Measurements from ENCODE around the gene BCL7A. TPM values are rescaled to one million over a fixed set of nuclear protein-coding genes. Genes with fewer than 3 reads are reported as not detected.

The BCL7A gene
- total RNA-seq, 4 donors from 2014 or later: 15.9 to 30.9 (median 22.7) TPM

DNA sequence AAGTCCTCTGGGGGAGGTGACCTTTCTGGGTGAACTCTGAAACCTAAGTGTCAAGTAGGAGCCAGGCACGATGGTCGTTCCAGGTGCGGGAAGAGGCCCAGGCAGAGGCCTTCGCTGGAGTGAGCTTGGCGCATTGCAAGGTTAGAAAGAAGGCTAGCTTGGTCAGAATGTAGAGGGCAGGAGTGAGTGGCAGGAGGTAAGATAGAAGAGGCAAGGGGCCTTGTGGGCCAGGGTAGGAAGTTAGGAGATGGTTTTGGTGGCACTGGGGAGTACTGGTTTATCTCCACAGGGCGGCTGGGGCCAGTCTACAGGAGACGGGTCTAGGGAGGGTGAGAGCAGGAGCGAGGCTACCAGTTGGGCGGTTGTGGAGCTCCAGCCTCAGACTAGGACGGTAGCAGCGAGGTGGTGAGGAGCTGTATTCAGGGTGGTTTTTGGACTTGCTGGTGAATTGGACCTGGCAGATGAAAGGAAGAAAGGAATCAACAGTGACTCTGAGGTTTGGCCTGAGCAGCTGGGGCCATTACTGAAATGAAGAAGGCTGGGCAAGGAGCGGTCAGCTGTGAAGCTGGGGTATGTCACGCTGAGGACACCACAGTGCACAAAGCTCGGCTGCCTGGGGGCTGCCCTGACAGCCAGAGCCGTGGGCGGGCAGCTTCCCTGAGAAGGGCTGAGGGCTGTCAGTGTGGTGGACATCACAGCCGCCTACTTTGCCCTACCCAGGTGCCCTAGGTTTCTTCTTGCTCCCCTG, 65.9 kb downstream of the BCL7A start:
- TF ChIP-seq POLR2AphosphoS5 (IDR thresholded peaks at IDR 0.05) (no peak), EP300 (IDR thresholded peaks at IDR 0.05) (no peak), POLR2A (IDR thresholded peaks at IDR 0.05) (no peak)
- TF ChIP-seq, protein P1, sequence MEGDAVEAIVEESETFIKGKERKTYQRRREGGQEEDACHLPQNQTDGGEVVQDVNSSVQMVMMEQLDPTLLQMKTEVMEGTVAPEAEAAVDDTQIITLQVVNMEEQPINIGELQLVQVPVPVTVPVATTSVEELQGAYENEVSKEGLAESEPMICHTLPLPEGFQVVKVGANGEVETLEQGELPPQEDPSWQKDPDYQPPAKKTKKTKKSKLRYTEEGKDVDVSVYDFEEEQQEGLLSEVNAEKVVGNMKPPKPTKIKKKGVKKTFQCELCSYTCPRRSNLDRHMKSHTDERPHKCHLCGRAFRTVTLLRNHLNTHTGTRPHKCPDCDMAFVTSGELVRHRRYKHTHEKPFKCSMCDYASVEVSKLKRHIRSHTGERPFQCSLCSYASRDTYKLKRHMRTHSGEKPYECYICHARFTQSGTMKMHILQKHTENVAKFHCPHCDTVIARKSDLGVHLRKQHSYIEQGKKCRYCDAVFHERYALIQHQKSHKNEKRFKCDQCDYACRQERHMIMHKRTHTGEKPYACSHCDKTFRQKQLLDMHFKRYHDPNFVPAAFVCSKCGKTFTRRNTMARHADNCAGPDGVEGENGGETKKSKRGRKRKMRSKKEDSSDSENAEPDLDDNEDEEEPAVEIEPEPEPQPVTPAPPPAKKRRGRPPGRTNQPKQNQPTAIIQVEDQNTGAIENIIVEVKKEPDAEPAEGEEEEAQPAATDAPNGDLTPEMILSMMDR (IDR thresholded peaks at IDR 0.05): no peak
- no peak overlapping the region for H3K4me3 ChIP-seq
- WGBS: 83% methylated on average over 17 of the region's 17 CpGs
- no peak overlapping the region for H3K27ac ChIP-seq
- peak in 1 of 2 donors; percentile 44 for DNase-seq (ENCODE audit: low spot score in 2 of 2)
- H3K27me3 ChIP-seq: no peaks in the 10 kb centered on the region
- H3K4me1 ChIP-seq: peaks cover 70% of the 10 kb centered on the region
- H3K9me3 ChIP-seq: no peaks in the 10 kb centered on the region
- peaks cover 27% of the 10 kb centered on the region for H3K36me3 ChIP-seq

DNA sequence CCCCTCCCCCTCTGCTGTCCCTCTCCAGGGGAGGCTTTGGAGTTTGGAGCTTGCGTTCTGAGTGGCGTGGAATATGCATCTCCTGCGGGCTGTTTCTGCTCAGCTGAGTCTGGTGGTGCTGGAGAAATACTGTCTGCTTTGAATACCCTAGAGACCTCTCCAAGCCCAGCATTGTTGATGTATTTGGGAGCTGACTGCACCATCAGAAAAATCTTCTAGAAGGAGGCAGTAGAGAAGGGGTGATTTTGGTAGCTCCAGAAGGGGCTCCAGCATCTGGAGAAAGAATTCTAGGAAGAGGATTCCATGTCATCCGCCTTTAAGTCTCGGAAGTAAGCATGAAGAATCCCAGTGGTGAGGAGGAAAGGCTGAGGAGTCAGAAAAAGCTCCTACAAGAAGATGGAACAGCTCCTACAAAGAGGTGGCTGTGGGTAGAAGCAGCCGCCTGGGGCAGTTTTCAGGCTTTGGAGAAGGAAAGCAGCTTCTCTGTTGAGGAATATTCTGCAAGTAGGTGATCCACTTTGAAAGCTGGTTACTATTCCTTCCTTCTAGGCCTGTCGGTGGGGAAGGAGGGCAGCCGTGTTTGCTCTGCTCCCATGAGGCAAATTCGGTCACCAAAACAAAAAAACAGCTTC, 66.6 kb downstream of the BCL7A start:
- Histone ChIP-seq H3K4me1 (peaks cover 66% of the 10 kb centered on the region), H3K9me3 (no peaks in the 10 kb centered on the region), H3K27me3 (no peaks in the 10 kb centered on the region), H3K4me3 (no peak overlapping the region), H3K27ac (peak overlapping the region; percentile 35), H3K36me3 (peaks cover 27% of the 10 kb centered on the region)
- 67% methylated on average over 9 of the region's 9 CpGs for whole genome bisulfite sequencing
- TF ChIP-seq POLR2AphosphoS5 (IDR thresholded peaks at IDR 0.05) (no peak), POLR2A (IDR thresholded peaks at IDR 0.05) (no peak), EP300 (IDR thresholded peaks at IDR 0.05) (no peak)
- TF ChIP-seq, protein P1 (IDR thresholded peaks at IDR 0.05): no peak
- peak in 1 of 2 donors; percentile 40 for DNase-seq (ENCODE audit: low spot score in 2 of 2)

DNA sequence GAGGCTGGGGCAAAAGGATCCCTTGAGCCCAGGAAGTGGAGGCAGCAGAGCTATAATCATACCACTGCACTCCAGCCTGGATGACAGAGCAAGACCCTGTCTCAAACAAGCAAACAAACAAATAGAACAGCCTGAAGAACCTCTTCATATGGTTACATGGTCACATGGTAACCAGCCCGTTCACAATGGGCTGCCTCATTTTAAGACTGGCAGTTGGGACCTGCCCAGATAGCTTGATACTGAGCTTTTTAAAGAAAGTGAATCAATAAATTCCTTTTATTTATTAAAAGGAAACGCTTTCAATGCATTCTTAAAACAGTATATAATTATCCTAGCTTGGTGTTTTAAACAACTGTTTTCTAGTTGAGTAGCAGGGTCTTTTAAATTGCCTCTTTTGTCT, 67.4 kb downstream of the BCL7A start:
- H3K9me3 ChIP-seq: no peaks in the 10 kb centered on the region
- H3K4me3 ChIP-seq: no peak overlapping the region
- no peak for DNase-seq (ENCODE audit: low spot score in 2 of 2)
- peaks cover 63% of the 10 kb centered on the region for H3K4me1 ChIP-seq
- TF ChIP-seq POLR2AphosphoS5 (IDR thresholded peaks at IDR 0.05) (no peak), EP300 (IDR thresholded peaks at IDR 0.05) (no peak)
- peaks cover 22% of the 10 kb centered on the region for H3K36me3 ChIP-seq
- 44% methylated on average over 2 of the region's 2 CpGs for WGBS
- H3K27ac ChIP-seq: no peak overlapping the region
- H3K27me3 ChIP-seq: no peaks in the 10 kb centered on the region

DNA sequence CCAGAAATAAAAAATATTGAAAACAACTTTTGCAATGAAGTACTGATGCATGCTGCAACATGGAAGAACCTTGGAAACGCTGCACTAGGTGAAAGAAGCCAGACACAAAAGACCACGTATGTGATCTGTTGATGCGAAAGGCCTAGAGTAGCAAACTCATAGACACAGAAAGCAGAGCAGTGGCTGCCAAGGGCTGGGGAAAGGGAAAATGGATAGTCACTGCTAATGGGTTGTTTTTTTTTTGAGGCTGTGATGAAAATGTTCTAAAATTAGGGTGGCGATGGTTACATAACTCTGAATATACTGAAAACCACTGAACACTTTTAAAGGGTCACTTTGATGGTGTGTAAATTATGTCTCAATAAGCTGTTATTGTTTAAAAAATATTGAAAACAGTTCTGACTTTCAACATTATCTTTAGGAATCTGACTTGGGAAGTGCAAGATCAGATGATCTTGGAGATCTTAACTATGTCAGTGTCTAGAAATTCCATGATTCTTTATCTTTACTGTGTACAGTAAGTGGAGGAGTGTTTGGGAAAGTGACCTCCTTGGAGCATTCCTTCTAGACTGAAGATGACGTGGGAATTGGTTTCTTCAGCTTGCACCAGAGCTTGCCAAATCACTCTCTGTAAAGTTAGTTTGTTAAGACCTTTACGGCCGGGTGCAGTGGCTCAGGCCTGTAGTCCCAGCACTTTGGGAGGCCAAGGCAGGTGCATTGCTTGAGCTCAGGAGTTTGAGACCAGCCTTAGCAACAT, 69.3 kb downstream of the BCL7A start:
- H3K27ac ChIP-seq: peak overlapping the region; percentile 14
- 45% methylated on average over 7 of the region's 7 CpGs for WGBS
- TF ChIP-seq EP300 (IDR thresholded peaks at IDR 0.05) (no peak), POLR2A (IDR thresholded peaks at IDR 0.05) (no peak), POLR2AphosphoS5 (IDR thresholded peaks at IDR 0.05) (no peak)
- TF ChIP-seq, protein P1 (IDR thresholded peaks at IDR 0.05): no peak
- H3K4me1 ChIP-seq: peaks cover 77% of the 10 kb centered on the region
- DNase-seq (ENCODE audit: low spot score in 2 of 2): peak in 1 of 2 donors; percentile 67
- H3K9me3 ChIP-seq: no peaks in the 10 kb centered on the region
- no peaks in the 10 kb centered on the region for H3K27me3 ChIP-seq
- no peak overlapping the region for H3K4me3 ChIP-seq
- peaks cover 4% of the 10 kb centered on the region for H3K36me3 ChIP-seq

DNA sequence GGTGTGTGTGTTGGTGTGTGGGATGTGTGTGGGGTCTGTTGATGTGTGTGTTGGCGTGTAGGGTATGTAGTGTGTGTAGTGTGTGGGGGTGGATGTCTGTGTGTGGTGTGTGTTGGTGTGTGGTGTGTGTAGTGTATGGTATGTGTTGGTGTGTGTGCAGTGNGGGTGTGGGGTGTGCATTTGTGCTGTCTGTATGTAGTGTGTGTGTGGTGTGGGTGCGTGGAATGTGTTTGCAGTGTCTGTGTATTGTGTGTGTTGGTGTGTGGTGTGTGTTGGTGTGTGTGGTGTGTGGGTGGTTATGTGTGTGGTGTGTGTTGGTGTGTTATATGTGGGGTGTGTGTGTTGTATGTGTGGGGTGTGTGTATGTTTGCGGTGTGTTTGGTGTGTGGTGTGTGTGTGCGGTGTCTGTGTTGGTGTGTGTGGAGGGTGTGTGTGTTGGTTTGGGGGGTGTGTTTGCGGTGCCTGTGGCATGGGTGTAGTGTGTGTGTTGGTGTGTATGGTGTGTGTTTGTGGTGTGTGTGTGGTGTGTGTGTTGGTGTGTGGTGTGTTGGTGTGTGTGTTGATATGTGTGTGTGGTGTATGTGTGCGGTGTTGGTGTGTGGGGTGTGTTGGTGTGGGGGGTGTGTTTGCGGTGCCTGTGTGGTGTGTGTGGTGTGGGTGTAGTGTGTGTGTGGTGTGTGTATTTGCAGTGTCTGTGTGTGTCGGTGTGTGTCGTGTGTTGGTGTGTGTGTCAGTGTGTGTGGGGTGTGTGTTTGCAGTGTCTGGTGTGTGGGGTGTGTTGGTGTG, 71.6 kb downstream of the BCL7A start:
- H3K4me3 ChIP-seq: no peak overlapping the region
- H3K27ac ChIP-seq: no peak overlapping the region
- peak in 1 of 2 donors; percentile 47 for DNase-seq (ENCODE audit: low spot score in 2 of 2)
- 91% methylated on average over 9 of the region's 9 CpGs for whole genome bisulfite sequencing
- H3K9me3 ChIP-seq: no peaks in the 10 kb centered on the region
- no peaks in the 10 kb centered on the region for H3K36me3 ChIP-seq
- TF ChIP-seq POLR2AphosphoS5 (IDR thresholded peaks at IDR 0.05) (no peak), EP300 (IDR thresholded peaks at IDR 0.05) (no peak), POLR2A (IDR thresholded peaks at IDR 0.05) (no peak)
- TF ChIP-seq, protein P1 (IDR thresholded peaks at IDR 0.05): no peak
- peaks cover 77% of the 10 kb centered on the region for H3K4me1 ChIP-seq
- H3K27me3 ChIP-seq: no peaks in the 10 kb centered on the region

Data from suprapubic skin (tissue), 4 donors.